Loucy (cell line): ENCODE data around the gene PLD5.

Experiments
- CTCF ChIP-seq: fragments of 200-600 bp; sonication (generic); conservative IDR thresholded peaks from 2 replicates; pipeline ENCODE4 v1.5.1; 2014; ENCODE audit warnings: mild to moderate bottlenecking, antibody characterized with exemption, low read length
- EZH2phosphoT487 ChIP-seq: fragments of 200-600 bp; IDR thresholded peaks from 2 replicates; pipeline ENCODE4 v1.6.1; 2018; ENCODE audit warnings: antibody characterized with exemption, mild to moderate bottlenecking, moderate library complexity, borderline replicate concordance

- TF ChIP-seq CTCF (no peak), EZH2phosphoT487 (no peak)
These were observed 328.4 kb downstream of the PLD5 start for GRCh38 chr1:242196101-242196500.
